ENCODE results near the gene PTPRCAP.

PTPRCAP gene

GRCh38 chr11:67419325-67420049 is 18.0 kb downstream of the PTPRCAP start:
- H3K4me2 ChIP-seq (ENCODE audit: low read depth, low read length, poor library complexity, severe bottlenecking): peak overlapping the region; percentile 75
- peak overlapping the region; percentile 74 for H3K4me3 ChIP-seq (ENCODE audit: low read length, poor library complexity, severe bottlenecking)
- H2AFZ ChIP-seq (ENCODE audit: low read length): no peak overlapping the region
- peaks cover 23% of the 10 kb centered on the region; the same call in 1 of the 2 replicates for H3K79me2 ChIP-seq (ENCODE audit: insufficient read depth, low read length)
- TF ChIP-seq CTCF (conservative IDR thresholded peaks at IDR 0.05; ENCODE audit: low read length): no peak
- TF ChIP-seq EZH2phosphoT487 (IDR thresholded peaks at IDR 0.05; ENCODE audit: borderline replicate concordance): no peak
- H3K36me3 ChIP-seq (ENCODE audit: insufficient read depth, low read length): no peaks in the 10 kb centered on the region
- H3F3A ChIP-seq (ENCODE audit: low read depth): no peaks in the 10 kb centered on the region
- H3K9me2 ChIP-seq (replicated peaks; ENCODE audit: low read depth, low read length): no peaks in the 10 kb centered on the region
- peak overlapping the region; percentile 72 for H3K9ac ChIP-seq (ENCODE audit: low read depth, low read length, poor library complexity, severe bottlenecking)
- no peaks in the 10 kb centered on the region for H4K20me1 ChIP-seq (ENCODE audit: insufficient read depth, low read length, poor library complexity, severe bottlenecking)
- H3K4me1 ChIP-seq (ENCODE audit: insufficient read depth, low read length, poor library complexity, severe bottlenecking): peaks cover 44% of the 10 kb centered on the region
- H3K9me3 ChIP-seq (ENCODE audit: insufficient read depth, low read depth, low read length): no peaks in the 10 kb centered on the region
- H3K27me3 ChIP-seq (ENCODE audit: insufficient read depth, low read length, poor library complexity, severe bottlenecking): no peaks in the 10 kb centered on the region

DNA sequence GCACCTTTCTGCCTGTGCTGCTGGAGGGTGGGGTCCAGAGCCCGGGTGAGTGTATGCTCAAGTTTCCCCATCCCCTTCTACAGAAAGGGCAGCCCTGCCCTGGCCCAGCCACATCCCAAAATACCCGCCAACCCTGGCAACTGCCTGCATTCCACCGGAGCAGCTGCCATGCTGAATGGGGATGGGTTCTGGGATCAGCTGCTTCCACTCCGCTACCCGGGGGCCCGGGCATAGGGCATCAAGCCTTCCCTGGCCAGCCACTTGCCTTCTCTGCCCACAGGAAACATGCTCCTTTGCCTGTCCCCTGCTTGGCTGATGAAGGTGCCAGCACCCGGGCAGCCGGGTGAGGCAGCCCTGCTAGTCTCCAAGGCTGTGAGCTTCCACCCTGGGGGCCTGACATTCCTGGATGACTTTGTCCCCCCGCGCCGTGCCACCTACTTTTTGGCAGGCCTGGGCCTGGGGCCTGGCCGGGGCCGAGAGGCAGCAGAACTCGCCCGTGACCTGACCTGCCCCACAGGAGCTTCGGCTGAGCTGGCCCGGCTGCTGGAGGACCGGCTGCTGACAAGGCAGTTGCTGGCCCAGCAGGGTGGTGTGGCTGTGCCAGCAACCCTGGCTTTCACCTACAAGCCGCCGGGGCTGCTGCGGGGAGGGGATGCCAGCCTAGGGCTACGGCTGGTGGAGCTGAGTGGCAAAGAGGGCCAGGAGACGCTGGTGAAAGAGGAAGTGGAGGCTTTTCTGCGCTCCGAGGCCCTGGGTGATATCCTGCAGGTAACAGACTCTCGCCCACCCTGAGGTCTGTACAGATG is 18.8 kb downstream of the PTPRCAP start:
- H3K4me2 ChIP-seq (ENCODE audit: low read depth, low read length, poor library complexity, severe bottlenecking): peak overlapping the region; percentile 75
- peak overlapping the region; percentile 7 for H3K9ac ChIP-seq (ENCODE audit: low read depth, low read length, poor library complexity, severe bottlenecking)
- no peaks in the 10 kb centered on the region for H3K9me3 ChIP-seq (ENCODE audit: insufficient read depth, low read depth, low read length)
- H3K4me1 ChIP-seq (ENCODE audit: insufficient read depth, low read length, poor library complexity, severe bottlenecking): peaks cover 40% of the 10 kb centered on the region
- TF ChIP-seq CTCF (conservative IDR thresholded peaks at IDR 0.05; ENCODE audit: low read length): no peak
- TF ChIP-seq EZH2phosphoT487 (IDR thresholded peaks at IDR 0.05; ENCODE audit: borderline replicate concordance): no peak
- H3K27me3 ChIP-seq (ENCODE audit: insufficient read depth, low read length, poor library complexity, severe bottlenecking): no peaks in the 10 kb centered on the region
- H3K79me2 ChIP-seq (ENCODE audit: insufficient read depth, low read length): peaks cover 23% of the 10 kb centered on the region; the same call in 1 of the 2 replicates
- H2AFZ ChIP-seq (ENCODE audit: low read length): no peak overlapping the region
- H3F3A ChIP-seq (ENCODE audit: low read depth): no peaks in the 10 kb centered on the region
- no peaks in the 10 kb centered on the region for H3K36me3 ChIP-seq (ENCODE audit: insufficient read depth, low read length)
- no peak overlapping the region for H3K4me3 ChIP-seq (ENCODE audit: low read length, poor library complexity, severe bottlenecking)
- H4K20me1 ChIP-seq (ENCODE audit: insufficient read depth, low read length, poor library complexity, severe bottlenecking): no peaks in the 10 kb centered on the region
- H3K9me2 ChIP-seq (replicated peaks; ENCODE audit: low read depth, low read length): no peaks in the 10 kb centered on the region

DNA sequence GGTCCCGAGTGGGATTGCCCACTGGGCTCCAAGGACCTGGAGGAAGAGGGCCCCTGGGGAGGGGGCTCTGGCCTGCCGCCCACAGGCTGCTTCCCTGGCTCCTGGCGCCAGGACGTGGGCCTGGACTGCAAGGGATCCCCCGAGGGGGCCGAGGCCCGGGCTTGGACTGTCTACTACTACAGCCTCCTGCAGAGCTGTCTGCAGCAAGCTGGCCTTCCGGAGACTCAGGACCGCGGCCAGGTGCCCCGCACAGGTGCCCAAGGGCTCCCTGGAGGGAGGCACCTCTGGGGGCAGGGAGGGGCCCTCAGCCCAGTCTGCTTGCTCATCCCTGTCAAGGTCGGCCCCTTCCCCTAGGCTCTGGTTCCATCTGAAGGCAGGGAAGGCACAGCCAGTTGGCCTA is 20.1 kb downstream of the PTPRCAP start:
- no peaks in the 10 kb centered on the region for H3K9me2 ChIP-seq (replicated peaks; ENCODE audit: low read depth, low read length)
- H3K4me1 ChIP-seq (ENCODE audit: insufficient read depth, low read length, poor library complexity, severe bottlenecking): peaks cover 47% of the 10 kb centered on the region
- H3F3A ChIP-seq (ENCODE audit: low read depth): no peaks in the 10 kb centered on the region
- TF ChIP-seq EZH2phosphoT487 (IDR thresholded peaks at IDR 0.05; ENCODE audit: borderline replicate concordance) (no peak), CTCF (conservative IDR thresholded peaks at IDR 0.05; ENCODE audit: low read length) (no peak)
- peak overlapping the region; percentile 56 for H3K9ac ChIP-seq (ENCODE audit: low read depth, low read length, poor library complexity, severe bottlenecking)
- peak overlapping the region; percentile 19 for H3K4me3 ChIP-seq (ENCODE audit: low read length, poor library complexity, severe bottlenecking)
- no peaks in the 10 kb centered on the region for H3K9me3 ChIP-seq (ENCODE audit: insufficient read depth, low read depth, low read length)
- H4K20me1 ChIP-seq (ENCODE audit: insufficient read depth, low read length, poor library complexity, severe bottlenecking): no peaks in the 10 kb centered on the region
- H3K27me3 ChIP-seq (ENCODE audit: insufficient read depth, low read length, poor library complexity, severe bottlenecking): no peaks in the 10 kb centered on the region
- H3K79me2 ChIP-seq (ENCODE audit: insufficient read depth, low read length): peaks cover 23% of the 10 kb centered on the region; the same call in 1 of the 2 replicates
- no peaks in the 10 kb centered on the region for H3K36me3 ChIP-seq (ENCODE audit: insufficient read depth, low read length)
- peak overlapping the region; percentile 63 for H3K4me2 ChIP-seq (ENCODE audit: low read depth, low read length, poor library complexity, severe bottlenecking)
- H2AFZ ChIP-seq (ENCODE audit: low read length): no peak overlapping the region

Data from Loucy (cell line).